PC-3 (cell line): ENCODE measurements around the gene SPIB.

ENCODE experiments used
- EZH2 ChIP-seq: fragments of 300-600 bp; sonication (generic); IDR thresholded peaks from one replicate; pipeline ENCODE4 v1.6.1; 2017; ENCODE audit warnings: antibody characterized with exemption, mild to moderate bottlenecking, low read length; ENCODE audit not compliant: unreplicated experiment
- TF ChIP-seq, protein P1 (sequence below): fragments of 300-600 bp; sonication (generic); conservative IDR thresholded peaks from 2 replicates; pipeline ENCODE4 v1.5.1; 2017; ENCODE audit warnings: antibody characterized with exemption, low read depth, mild to moderate bottlenecking, low read length

DNA sequence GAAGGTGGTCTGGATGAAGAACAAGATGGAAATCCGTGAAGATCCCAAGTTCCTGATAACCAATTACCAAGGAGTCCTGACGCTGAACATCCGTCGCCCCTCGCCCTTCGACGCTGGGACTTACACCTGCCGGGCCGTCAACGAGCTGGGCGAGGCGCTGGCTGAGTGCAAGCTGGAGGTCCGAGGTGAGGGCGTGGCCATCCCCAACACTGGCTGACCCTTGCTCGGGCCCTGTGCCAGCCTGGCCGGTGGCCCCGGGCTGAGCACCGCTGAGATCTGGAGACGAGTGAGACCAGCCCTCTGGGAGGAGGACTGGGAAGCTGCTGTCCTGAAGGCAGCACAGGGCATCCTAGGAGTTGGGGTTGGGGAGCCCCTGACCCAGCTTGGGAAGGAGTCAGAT lies 45.6 kb downstream of the SPIB start:
- TF ChIP-seq, protein P1, sequence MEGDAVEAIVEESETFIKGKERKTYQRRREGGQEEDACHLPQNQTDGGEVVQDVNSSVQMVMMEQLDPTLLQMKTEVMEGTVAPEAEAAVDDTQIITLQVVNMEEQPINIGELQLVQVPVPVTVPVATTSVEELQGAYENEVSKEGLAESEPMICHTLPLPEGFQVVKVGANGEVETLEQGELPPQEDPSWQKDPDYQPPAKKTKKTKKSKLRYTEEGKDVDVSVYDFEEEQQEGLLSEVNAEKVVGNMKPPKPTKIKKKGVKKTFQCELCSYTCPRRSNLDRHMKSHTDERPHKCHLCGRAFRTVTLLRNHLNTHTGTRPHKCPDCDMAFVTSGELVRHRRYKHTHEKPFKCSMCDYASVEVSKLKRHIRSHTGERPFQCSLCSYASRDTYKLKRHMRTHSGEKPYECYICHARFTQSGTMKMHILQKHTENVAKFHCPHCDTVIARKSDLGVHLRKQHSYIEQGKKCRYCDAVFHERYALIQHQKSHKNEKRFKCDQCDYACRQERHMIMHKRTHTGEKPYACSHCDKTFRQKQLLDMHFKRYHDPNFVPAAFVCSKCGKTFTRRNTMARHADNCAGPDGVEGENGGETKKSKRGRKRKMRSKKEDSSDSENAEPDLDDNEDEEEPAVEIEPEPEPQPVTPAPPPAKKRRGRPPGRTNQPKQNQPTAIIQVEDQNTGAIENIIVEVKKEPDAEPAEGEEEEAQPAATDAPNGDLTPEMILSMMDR = no peak
- TF ChIP-seq EZH2 = no peak
